Measurements from ENCODE around the gene RSU1.

DNA sequence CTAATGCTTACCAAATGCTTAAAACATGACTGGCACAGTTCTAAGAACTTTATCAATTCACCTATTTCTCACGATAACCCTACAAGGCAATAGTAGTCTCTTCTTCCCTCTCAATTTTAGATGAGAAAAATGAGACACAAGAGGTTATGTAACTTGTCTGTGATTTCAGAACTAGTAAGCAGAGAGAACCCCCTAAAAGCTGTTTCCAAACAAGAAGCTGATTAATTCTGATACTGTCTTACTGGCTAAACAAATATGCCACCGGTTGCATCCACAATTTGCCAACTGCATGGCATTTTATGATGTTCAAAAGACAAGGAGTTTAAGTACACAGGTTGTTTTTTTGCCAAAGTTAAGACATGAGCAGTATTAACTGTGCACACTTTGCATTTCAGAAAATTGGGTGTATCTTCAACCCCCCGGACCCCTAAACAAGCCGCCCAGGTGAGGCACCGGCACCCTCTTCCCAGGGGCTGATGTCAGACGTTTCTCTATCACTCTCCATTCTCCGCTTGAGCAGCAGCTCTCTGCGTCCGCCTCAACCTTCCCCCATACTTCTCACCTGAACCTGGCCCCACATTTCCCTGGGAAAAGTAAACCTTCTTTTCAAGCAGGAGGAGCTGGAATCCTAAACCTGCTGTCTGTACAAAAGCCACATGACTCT, 21.7 kb downstream of the RSU1 start:
- TF ChIP-seq, protein P1, sequence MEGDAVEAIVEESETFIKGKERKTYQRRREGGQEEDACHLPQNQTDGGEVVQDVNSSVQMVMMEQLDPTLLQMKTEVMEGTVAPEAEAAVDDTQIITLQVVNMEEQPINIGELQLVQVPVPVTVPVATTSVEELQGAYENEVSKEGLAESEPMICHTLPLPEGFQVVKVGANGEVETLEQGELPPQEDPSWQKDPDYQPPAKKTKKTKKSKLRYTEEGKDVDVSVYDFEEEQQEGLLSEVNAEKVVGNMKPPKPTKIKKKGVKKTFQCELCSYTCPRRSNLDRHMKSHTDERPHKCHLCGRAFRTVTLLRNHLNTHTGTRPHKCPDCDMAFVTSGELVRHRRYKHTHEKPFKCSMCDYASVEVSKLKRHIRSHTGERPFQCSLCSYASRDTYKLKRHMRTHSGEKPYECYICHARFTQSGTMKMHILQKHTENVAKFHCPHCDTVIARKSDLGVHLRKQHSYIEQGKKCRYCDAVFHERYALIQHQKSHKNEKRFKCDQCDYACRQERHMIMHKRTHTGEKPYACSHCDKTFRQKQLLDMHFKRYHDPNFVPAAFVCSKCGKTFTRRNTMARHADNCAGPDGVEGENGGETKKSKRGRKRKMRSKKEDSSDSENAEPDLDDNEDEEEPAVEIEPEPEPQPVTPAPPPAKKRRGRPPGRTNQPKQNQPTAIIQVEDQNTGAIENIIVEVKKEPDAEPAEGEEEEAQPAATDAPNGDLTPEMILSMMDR (IDR thresholded peaks at IDR 0.05): no peak
- no peak for TF ChIP-seq POLR2A (IDR thresholded peaks at IDR 0.05)
